ENCODE results near the gene SAMSN1. TPM values are rescaled to one million over a fixed set of nuclear protein-coding genes. Genes with fewer than 3 reads are reported as not detected.

SAMSN1 gene
- polyA plus RNA-seq, 4 donors: 2.9 to 11.9 (median 5.1) TPM

DNA sequence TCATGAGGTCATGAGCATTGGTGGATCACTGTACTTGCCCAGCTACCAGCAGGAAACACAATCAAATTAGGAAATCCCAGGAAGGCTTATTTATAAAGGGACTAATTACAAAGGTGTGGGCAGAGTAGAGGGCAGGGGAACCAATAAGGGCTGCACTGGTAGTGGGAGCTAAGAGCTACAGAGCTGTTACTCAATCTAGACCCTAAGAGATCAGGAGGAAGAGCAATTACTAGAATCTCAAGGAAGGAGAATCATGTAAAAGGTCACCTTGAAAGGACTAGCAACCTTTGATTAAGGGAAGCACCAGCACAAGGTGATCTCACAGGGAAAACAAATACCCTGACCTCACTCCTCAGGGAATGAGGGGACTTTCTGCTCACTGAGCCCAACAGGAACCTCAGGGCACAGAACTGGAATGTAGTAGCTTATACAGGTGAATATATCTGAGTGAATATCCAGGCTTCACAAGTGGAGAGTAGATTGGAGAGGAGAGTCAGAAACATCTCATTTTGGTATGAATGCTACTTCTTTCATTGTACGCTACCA lies 66.8 kb downstream of the SAMSN1 start:
- no peak for FAIRE-seq
- WGBS, 3 donors: 83 to 100% (median 93%) methylated on average over 1 of the region's 1 CpG
- H3K27ac ChIP-seq (ENCODE audit: low read depth in 1 of 3, low read length in 2 of 3): no peak overlapping the region
- DNase-seq: no peak
- no peak overlapping the region for H3K4me3 ChIP-seq (ENCODE audit: low read depth in 1 of 3, low read length in 3 of 3)
- H3K4me1 ChIP-seq (ENCODE audit: control insufficient read depth in 3 of 3, insufficient read depth in 2 of 3, low read depth in 1 of 3, low read length in 2 of 3): no peaks in the 10 kb centered on the region
- no peaks in the 10 kb centered on the region for H3K36me3 ChIP-seq (ENCODE audit: control insufficient read depth in 3 of 3, insufficient read depth in 2 of 3, low read depth in 1 of 3, low read length in 3 of 3)
- no peaks in the 10 kb centered on the region for H3K9me3 ChIP-seq (ENCODE audit: control insufficient read depth in 2 of 2, insufficient read depth in 1 of 2, low read depth in 1 of 2, low read length in 1 of 2)
- no peaks in the 10 kb centered on the region for H3K27me3 ChIP-seq (ENCODE audit: control insufficient read depth in 3 of 3, insufficient read depth in 3 of 3, low read length in 3 of 3)

- Histone ChIP-seq H3K4me1 (ENCODE audit: control insufficient read depth in 3 of 3, insufficient read depth in 2 of 3, low read depth in 1 of 3, low read length in 2 of 3) (no peaks in the 10 kb centered on the region), H3K9me3 (ENCODE audit: control insufficient read depth in 2 of 2, insufficient read depth in 1 of 2, low read depth in 1 of 2, low read length in 1 of 2) (no peaks in the 10 kb centered on the region), H3K27ac (ENCODE audit: low read depth in 1 of 3, low read length in 2 of 3) (no peak overlapping the region), H3K27me3 (ENCODE audit: control insufficient read depth in 3 of 3, insufficient read depth in 3 of 3, low read length in 3 of 3) (no peaks in the 10 kb centered on the region), H3K36me3 (ENCODE audit: control insufficient read depth in 3 of 3, insufficient read depth in 2 of 3, low read depth in 1 of 3, low read length in 3 of 3) (no peaks in the 10 kb centered on the region), H3K4me3 (ENCODE audit: low read depth in 1 of 3, low read length in 3 of 3) (no peak overlapping the region)
- no peak for DNase-seq
- no peak for FAIRE-seq
- 66 to 74% (median 70%) methylated on average over 1 of the region's 1 CpG for WGBS, 3 donors
Measured at GRCh38 chr21:14477841-14478240, 68.3 kb downstream of the SAMSN1 start.

DNA sequence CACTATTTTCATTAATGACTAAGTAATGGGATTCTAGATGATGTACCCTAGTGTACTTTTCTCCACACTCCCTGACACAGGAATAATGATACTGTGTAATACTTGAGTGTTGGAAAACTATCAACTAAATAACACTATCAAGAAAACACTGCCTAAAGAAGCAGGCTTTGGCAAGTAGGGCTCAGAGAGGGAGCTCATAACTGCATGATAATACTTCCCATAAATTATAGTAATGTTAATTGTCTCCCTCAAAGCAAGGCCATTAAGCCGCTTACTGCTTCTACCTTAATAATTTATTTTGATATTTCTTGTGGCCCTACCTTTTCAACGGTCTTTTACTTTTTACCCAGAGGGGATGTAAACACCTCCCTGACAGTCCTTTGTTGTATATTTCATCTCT lies 69.0 kb downstream of the SAMSN1 start:
- no peaks in the 10 kb centered on the region for H3K27me3 ChIP-seq (ENCODE audit: control insufficient read depth in 3 of 3, insufficient read depth in 3 of 3, low read length in 3 of 3)
- no peak for DNase-seq
- H3K9me3 ChIP-seq (ENCODE audit: control insufficient read depth in 2 of 2, insufficient read depth in 1 of 2, low read depth in 1 of 2, low read length in 1 of 2): no peaks in the 10 kb centered on the region
- H3K4me1 ChIP-seq (ENCODE audit: control insufficient read depth in 3 of 3, insufficient read depth in 2 of 3, low read depth in 1 of 3, low read length in 2 of 3): no peaks in the 10 kb centered on the region
- FAIRE-seq: no peak
- H3K4me3 ChIP-seq (ENCODE audit: low read depth in 1 of 3, low read length in 3 of 3): no peak overlapping the region
- H3K36me3 ChIP-seq (ENCODE audit: control insufficient read depth in 3 of 3, insufficient read depth in 2 of 3, low read depth in 1 of 3, low read length in 3 of 3): no peaks in the 10 kb centered on the region
- WGBS, 3 donors: 88 to 92% (median 90%) methylated on average over 2 of the region's 2 CpGs
- no peak overlapping the region for H3K27ac ChIP-seq (ENCODE audit: low read depth in 1 of 3, low read length in 2 of 3)

- Histone ChIP-seq H3K9me3 (ENCODE audit: control insufficient read depth in 2 of 2, insufficient read depth in 1 of 2, low read depth in 1 of 2, low read length in 1 of 2) (no peaks in the 10 kb centered on the region), H3K4me1 (ENCODE audit: control insufficient read depth in 3 of 3, insufficient read depth in 2 of 3, low read depth in 1 of 3, low read length in 2 of 3) (no peaks in the 10 kb centered on the region), H3K4me3 (ENCODE audit: low read depth in 1 of 3, low read length in 3 of 3) (no peak overlapping the region), H3K27me3 (ENCODE audit: control insufficient read depth in 3 of 3, insufficient read depth in 3 of 3, low read length in 3 of 3) (no peaks in the 10 kb centered on the region), H3K27ac (ENCODE audit: low read depth in 1 of 3, low read length in 2 of 3) (no peak overlapping the region), H3K36me3 (ENCODE audit: control insufficient read depth in 3 of 3, insufficient read depth in 2 of 3, low read depth in 1 of 3, low read length in 3 of 3) (no peaks in the 10 kb centered on the region)
- DNase-seq (no peak), FAIRE-seq (no peak)
Measured at GRCh38 chr21:14474995-14475394, 71.1 kb downstream of the SAMSN1 start.

GRCh38 chr21:14469641-14470040 lies 76.5 kb downstream of the SAMSN1 start:
- WGBS, 3 donors: 51 to 83% (median 63%) methylated on average over 4 of the region's 4 CpGs
- no peaks in the 10 kb centered on the region for H3K27me3 ChIP-seq (ENCODE audit: control insufficient read depth in 3 of 3, insufficient read depth in 3 of 3, low read length in 3 of 3)
- FAIRE-seq (no peak), DNase-seq (no peak)
- no peaks in the 10 kb centered on the region for H3K9me3 ChIP-seq (ENCODE audit: control insufficient read depth in 2 of 2, insufficient read depth in 1 of 2, low read depth in 1 of 2, low read length in 1 of 2)
- no peaks in the 10 kb centered on the region for H3K4me1 ChIP-seq (ENCODE audit: control insufficient read depth in 3 of 3, insufficient read depth in 2 of 3, low read depth in 1 of 3, low read length in 2 of 3)
- no peak overlapping the region for H3K27ac ChIP-seq (ENCODE audit: low read depth in 1 of 3, low read length in 2 of 3)
- no peak overlapping the region for H3K4me3 ChIP-seq (ENCODE audit: low read depth in 1 of 3, low read length in 3 of 3)
- H3K36me3 ChIP-seq (ENCODE audit: control insufficient read depth in 3 of 3, insufficient read depth in 2 of 3, low read depth in 1 of 3, low read length in 3 of 3): no peaks in the 10 kb centered on the region

DNA sequence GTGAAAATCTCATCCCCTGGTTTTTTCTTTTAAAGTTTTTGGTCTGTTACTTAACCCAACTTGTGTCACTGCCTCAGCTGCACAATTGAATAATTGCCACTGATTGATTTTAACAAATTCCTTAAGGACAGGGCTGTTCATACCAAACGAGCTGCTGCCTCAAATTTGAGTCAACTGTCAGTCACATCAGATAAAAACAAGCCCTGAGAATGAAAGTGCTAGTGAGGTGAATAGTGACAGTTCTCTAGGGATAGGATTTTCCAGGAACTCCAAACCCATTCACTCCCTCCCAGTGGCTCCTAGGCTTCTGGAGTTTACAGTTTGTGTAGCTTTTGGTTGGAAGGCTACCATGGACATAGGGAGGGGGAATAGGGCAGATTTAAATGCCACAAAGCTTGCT lies 79.4 kb downstream of the SAMSN1 start:
- no peak overlapping the region for H3K4me3 ChIP-seq (ENCODE audit: low read depth in 1 of 3, low read length in 3 of 3)
- FAIRE-seq (no peak), DNase-seq (no peak)
- H3K36me3 ChIP-seq (ENCODE audit: control insufficient read depth in 3 of 3, insufficient read depth in 2 of 3, low read depth in 1 of 3, low read length in 3 of 3): no peaks in the 10 kb centered on the region
- no peaks in the 10 kb centered on the region for H3K27me3 ChIP-seq (ENCODE audit: control insufficient read depth in 3 of 3, insufficient read depth in 3 of 3, low read length in 3 of 3)
- H3K27ac ChIP-seq (ENCODE audit: low read depth in 1 of 3, low read length in 2 of 3): no peak overlapping the region
- H3K4me1 ChIP-seq (ENCODE audit: control insufficient read depth in 3 of 3, insufficient read depth in 2 of 3, low read depth in 1 of 3, low read length in 2 of 3): no peaks in the 10 kb centered on the region
- 2 to 34% (median 4%) methylated on average over 1 of the region's 1 CpG for WGBS, 3 donors
- no peaks in the 10 kb centered on the region for H3K9me3 ChIP-seq (ENCODE audit: control insufficient read depth in 2 of 2, insufficient read depth in 1 of 2, low read depth in 1 of 2, low read length in 1 of 2)

DNA sequence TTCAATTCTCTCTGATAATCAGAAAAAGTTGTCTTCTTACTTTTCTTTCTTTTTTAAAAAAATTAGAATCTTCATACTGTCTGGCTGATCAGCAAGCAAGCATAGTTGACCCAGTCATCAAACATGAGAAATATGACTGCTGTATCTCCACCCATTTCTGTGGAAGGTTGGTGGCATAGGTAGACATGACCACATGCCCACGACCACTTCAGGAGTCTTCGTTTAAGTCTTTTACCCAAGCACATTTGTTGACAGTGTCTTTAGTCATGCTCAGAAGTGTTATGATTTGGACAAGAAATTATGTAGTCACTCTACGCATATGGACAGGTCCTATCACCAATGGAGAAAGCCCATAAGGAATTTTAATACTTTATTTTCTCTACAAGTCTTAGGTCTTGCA lies 88.4 kb downstream of the SAMSN1 start:
- FAIRE-seq: no peak
- no peaks in the 10 kb centered on the region for H3K36me3 ChIP-seq (ENCODE audit: control insufficient read depth in 3 of 3, insufficient read depth in 2 of 3, low read depth in 1 of 3, low read length in 3 of 3)
- DNase-seq: no peak
- no peaks in the 10 kb centered on the region for H3K27me3 ChIP-seq (ENCODE audit: control insufficient read depth in 3 of 3, insufficient read depth in 3 of 3, low read length in 3 of 3)
- no peak overlapping the region for H3K4me3 ChIP-seq (ENCODE audit: low read depth in 1 of 3, low read length in 3 of 3)
- H3K27ac ChIP-seq (ENCODE audit: low read depth in 1 of 3, low read length in 2 of 3): no peak overlapping the region
- H3K9me3 ChIP-seq (ENCODE audit: control insufficient read depth in 2 of 2, insufficient read depth in 1 of 2, low read depth in 1 of 2, low read length in 1 of 2): no peaks in the 10 kb centered on the region
- 80 to 94% (median 89%) methylated on average over 3 of the region's 3 CpGs for WGBS, 3 donors
- no peaks in the 10 kb centered on the region for H3K4me1 ChIP-seq (ENCODE audit: control insufficient read depth in 3 of 3, insufficient read depth in 2 of 3, low read depth in 1 of 3, low read length in 2 of 3)

- FAIRE-seq: no peak
Measured at GRCh38 chr21:14456911-14457310, 89.2 kb downstream of the SAMSN1 start.

More at GRCh38 chr21:14456911-14457310, 89.2 kb downstream of the SAMSN1 start:
- no peak for DNase-seq
- H3K4me1 ChIP-seq (ENCODE audit: control insufficient read depth in 3 of 3, insufficient read depth in 2 of 3, low read depth in 1 of 3, low read length in 2 of 3): no peaks in the 10 kb centered on the region
- no peak overlapping the region for H3K27ac ChIP-seq (ENCODE audit: low read depth in 1 of 3, low read length in 2 of 3)
- H3K9me3 ChIP-seq (ENCODE audit: control insufficient read depth in 2 of 2, insufficient read depth in 1 of 2, low read depth in 1 of 2, low read length in 1 of 2): no peaks in the 10 kb centered on the region
- WGBS, 3 donors: 90 to 95% (median 95%) methylated on average over 1 of the region's 1 CpG
- H3K27me3 ChIP-seq (ENCODE audit: control insufficient read depth in 3 of 3, insufficient read depth in 3 of 3, low read length in 3 of 3): no peaks in the 10 kb centered on the region
- H3K4me3 ChIP-seq (ENCODE audit: low read depth in 1 of 3, low read length in 3 of 3): no peak overlapping the region
- no peaks in the 10 kb centered on the region for H3K36me3 ChIP-seq (ENCODE audit: control insufficient read depth in 3 of 3, insufficient read depth in 2 of 3, low read depth in 1 of 3, low read length in 3 of 3)

Measured in small intestine (tissue), 7 donors.